Cardiac septum (tissue), 1 donor: Measurements from ENCODE around the gene LAMC3. TPM values are rescaled to one million over a fixed set of nuclear protein-coding genes. Genes with fewer than 3 reads are reported as not detected.
A peak's percentile ranks its signal among the peaks of the same experiment; 100 is the strongest.
"Not testable (repeated sequence)": the region's sequence is repeated elsewhere in the genome, so short reads cannot be mapped to it uniquely, and the experiment has no call there.

Experiments used
- DNase-seq: peaks from one replicate; pipeline ENCODE4 v3.0.0-alpha.2; 2020; ENCODE audit warnings: low spot score
- intact Hi-C: fragments of 100-400 bp; cut with DNase I; formaldehyde crosslinking; loops from one replicate; pipeline ENCODE4 v1.14.0; 2022
- total RNA-seq: library from RNA; stranded (reverse); fragmentation: NEBNext Ultra II Directional; extraction: Animal tissue kit (Norgen Biotek cat#: 25700); gene quantifications from one replicate; pipeline ENCODE4 v1.2.1, GENCODE V29; 2021
- donor health status: DM: no; HTN: no; CAD: no.

Gene LAMC3
- total RNA-seq, 1 donor from 2014 or later: 0.89 TPM

DNA sequence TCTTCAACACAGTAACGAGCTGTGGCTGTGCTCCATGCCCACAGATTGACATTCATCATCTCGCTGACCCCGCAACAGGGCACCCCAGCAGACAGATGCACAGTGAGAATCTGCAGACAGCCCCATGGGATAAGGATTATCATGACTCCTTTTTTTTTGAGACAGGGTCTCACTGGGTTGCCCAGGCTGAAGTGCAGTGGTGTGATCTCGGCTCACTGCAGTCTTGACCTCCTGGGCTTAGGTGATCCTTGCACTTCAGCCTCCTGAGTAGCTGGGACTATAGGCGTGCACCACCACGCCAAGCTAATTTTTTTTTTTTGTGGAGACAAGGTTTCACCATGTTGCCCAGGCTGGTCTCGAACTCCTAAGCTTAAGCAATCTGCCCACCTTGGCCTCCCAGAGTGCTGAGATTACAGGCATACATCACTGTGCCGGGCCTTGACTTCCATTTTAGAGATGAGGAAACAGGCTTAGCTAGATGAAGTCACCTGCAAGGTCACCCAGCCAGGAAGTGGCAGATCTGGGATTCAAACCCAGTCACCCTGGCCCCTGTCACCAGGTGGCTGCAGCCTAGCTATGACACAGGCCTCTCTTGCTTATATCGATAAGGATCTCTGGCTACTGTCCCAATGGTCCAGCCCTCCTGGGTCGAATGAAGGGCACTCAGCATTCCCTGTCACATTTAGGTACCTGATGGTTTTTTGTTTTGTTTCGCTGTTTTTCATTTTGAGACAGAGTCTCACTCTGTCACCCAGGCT lies 92.4 kb downstream of the LAMC3 start:
- no peak for DNase-seq
- intact Hi-C loops: no loop called here

DNA sequence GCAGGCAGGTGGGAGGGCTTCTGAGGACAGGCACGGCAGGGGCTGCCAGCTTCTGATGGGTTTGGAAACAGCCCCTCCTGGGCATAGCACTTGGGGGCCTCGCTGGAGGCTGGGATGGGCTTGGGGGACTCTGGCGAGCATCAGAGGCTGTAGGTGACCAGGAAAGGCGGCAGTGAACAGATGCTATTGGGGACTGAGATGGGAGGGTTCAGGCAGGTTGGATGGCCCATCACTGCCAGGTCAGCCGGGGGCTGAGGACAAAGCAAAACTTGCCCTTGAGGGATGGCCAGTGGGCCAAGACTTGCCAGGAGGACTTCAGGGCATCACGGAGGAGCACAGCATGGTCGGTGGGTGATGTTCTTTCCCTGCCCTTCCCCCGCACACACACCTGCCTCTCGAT lies 94.0 kb downstream of the LAMC3 start:
- intact Hi-C loops: no loop called here
- no peak for DNase-seq

DNA sequence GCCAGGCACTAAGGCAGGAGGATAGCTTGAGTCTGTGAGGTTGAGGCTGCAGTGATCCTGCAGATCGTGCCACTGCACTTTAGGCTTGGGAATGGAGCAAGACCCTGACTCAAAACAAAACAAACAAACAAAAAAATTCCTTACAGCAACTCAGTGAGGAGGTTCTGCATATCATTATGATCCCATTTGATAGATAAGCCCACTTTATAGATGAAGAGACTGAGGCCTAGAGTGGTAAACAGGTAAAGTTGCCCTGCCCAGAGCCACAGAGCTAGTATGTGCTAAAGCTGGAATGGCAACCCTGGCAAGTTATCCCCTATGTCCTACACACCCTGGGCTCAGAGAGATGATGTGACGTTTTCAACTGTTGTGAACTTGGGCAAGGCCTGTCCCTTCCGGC lies 94.6 kb downstream of the LAMC3 start:
- no peak for DNase-seq
- intact Hi-C loops: no loop called here

DNA sequence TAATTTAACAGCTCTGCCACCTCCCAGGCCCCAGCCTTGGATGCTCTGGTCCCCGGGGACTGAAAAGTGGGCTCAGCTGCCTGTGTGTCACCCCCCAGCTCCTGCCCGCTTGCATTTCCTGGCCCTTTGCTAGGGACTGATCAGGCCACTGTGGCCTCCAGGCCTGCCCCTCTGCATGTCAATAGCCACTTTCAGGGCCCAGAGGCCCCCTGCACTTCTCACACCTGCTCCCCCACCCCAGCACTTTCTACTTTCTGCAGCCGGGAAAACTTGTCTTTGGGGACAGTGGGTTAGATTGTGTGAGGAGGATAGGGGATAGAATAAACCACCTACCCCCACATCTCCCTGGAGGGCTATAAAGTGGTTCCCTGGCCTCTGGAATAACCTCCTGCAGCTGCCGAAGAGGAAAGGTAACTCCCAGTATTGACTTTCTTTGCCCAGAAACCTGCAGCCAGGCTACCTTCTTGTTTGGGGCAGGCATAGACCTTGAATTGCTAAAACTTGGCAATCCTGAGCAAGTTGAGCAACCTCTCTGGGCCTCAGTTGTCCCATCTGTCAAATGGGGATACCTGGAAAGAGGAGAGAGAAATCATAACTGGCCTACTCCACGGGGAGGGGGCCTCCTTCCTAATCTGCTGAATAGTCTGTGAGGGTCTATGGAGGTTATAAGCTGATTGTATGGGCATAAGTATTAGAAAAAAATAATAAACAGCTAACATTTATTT lies 95.2 kb downstream of the LAMC3 start:
- no peak for DNase-seq
- intact Hi-C loops: no loop called here

DNA sequence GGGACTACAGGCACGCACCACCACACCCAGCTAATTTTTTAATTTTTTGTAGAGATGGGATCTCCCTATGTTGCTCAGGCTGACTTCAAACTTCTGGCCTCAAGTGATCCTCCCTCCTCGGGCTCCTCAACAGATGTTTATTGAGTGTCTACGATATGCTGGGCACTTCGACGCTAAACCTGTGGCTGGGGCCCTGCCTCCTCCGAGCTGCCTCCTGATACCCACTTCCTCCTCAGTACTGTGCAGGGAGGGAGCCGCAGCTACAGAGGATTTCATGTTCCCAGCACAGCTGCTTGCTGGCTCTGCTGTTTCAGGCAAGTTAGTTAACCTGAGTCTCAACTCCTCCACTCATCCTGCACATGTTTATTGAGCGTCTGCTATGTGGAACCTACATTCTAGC lies 97.0 kb downstream of the LAMC3 start:
- intact Hi-C loops: no loop called here
- no peak for DNase-seq

DNA sequence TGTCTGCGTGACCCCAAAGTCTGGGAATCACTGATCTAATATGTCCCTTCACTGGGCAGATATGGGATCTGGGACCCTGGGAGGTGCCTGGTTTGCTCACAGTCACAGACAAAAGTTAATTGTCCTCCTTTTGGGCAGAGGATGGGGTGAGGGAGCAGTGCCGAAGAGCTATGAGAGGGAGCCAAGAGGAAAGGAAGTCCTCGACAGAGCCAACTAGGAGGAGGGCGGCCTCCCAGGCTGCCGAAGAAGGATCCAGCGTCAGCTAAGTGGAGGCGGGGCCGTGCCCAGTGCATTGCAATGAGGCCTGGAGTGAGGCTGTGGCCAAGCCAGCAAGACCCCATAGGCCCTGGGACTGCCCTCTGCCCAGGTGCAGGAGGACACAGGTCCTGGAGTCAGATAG lies 98.8 kb downstream of the LAMC3 start:
- DNase-seq: no peak
- intact Hi-C loops: no loop called here

DNA sequence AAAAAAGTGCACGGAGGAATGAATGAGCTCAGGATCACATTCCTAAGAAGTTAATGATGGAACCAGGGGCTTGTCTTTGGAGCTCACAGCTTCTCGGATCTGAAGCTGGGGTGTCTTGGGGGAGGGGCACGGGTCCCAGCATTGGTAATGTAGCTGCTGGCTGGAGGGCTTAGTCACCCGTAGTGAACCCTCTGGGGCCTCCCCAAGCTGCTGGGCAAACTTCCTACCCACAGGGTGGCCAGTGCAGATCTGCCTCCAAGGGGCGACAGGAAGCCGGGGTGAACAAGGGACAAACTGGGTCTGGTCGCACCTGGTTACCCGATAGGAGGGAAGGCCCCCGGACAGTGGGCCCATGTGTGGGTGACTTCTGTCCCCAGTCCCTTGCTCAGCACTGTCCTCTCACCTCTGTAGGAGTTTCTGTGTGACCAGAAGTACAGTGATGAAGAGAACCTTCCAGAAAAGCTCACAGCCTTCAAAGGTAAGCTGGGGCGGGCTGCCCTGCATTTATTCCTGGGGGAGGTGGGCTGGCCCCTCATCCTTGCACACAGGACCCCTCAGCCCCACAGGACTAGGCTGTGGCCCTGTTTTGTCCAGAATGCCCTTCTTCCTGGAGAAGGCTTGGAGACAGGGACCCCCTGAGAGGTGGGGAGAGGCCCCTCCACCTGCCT lies 102.3 kb downstream of the LAMC3 start:
- DNase-seq: no peak
- intact Hi-C loops: no loop called here

DNA sequence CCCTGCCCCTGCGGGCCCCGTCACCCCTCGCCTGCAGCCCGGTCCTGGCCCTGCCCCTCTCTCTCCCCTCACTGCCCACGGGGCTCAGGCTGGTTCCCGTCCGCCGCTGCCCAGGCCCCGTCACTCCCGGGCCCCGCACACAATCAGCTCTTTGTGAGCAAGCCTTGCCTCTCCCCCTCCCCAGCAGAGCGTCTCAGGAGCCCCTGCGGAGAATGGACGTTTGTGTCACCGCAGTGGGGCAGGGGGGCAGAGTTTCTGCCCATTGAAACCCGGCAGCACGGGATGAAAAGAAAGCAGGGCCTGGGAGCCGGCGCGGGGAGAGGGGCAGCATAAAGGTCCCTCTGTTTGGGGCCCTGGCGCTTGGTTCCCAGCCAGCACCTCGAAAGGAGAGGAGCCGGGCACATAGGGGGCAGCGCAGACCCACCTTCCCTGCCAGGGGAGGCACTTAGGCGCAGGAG lies 102.9 kb downstream of the LAMC3 start:
- intact Hi-C loops: no loop called here
- DNase-seq: peak; percentile 67

DNA sequence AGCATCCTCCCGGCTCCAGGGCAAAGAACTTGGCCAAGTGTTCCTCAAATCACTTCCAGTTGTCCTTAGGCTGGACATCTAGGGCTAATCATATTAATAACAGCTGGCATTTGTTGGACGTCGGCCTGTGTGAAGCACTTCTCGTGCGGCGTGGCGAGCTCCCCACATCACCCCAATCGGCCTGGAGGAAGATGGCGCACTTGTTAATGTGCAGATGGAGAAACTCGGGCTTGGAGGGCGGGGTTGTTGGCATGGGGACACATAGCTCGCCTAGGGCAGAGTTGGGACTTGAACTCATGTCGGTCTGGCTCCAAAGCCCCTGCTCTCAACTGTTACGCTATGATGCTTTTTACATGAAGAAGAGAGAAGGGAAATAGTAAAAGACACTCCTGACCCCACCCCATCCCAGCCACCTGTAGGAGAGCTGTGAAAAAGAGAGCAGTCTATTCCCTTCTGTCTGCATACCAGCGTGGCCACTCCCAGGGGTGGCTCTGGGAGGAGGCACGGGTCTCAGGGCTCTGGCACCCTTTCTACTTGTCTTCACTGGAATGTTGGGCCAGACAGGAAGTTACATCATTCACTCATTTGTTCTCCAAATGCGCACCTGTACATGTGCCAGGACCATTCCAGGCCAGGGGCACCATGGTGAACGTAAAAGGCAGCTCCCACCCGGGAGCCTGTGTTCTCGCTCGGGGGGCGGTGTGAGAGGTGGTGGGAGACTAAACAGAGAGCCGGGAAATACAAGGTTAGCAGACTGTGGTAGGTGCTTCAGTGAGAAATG lies 103.6 kb downstream of the LAMC3 start:
- intact Hi-C loops: no loop called here
- DNase-seq: peak; percentile 35

DNA sequence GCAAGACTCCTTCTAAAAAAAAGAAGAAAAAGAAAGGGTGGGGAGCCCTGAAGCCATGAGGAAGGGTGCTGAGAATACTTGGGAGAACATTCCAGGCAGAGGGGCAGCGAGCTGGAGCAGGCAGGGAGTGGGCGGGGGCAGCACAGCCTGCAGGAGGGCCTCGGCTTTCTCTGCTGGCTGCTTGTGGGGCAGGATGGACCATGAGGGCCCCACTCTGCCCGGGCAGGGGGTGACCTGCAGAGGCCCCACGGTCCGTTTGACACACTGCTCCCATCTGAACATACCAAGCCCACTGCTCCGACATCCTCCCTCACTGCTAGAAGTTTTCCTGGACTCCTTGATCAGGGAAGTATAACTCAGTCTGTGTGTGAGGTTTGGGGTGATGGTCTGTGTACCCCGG lies 104.7 kb downstream of the LAMC3 start:
- peak; percentile 35 for DNase-seq
- intact Hi-C loops: no loop called here

DNA sequence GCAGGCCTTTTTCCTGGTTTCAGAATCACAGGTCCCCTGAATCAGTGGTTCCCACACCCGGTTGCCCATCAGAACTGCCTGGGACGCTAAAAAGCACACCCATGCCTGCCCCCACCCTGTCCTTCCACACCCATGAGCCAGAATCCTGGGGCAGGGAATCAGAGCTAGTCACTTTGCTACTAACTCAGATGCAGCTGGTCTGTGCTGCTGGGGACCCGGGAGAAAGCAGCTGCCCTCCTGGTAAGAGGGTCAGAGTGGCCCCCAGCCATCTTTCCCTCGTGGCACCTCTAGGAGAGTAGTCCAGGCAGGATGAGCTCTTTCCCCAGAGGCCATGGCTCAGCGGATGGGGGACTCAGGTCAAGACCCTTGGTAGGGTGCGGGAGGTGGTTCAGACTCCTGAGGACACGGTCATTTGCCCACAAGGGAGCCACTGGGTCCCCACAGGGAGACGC lies 105.1 kb downstream of the LAMC3 start:
- intact Hi-C loops: no loop called here

DNA sequence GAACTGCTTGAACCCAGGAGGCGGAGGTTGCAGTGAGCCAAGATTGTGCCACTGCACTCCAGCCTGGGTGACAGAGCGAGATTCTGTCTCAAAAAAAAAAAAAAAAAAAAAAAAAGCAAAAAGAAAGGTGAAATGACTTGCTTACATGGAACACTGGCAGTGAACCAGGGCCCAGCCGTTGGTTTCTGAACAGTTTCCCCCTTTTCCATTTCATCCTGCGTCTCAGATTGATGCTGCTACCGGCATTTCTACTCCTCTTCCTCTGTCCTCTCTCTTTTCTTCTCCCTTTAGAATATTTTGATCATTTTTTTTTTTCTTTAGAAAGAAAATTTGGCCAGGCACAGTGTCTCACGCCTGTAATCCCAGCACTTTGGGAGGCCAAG lies 106.4 kb downstream of the LAMC3 start:
- intact Hi-C loops, DNase-seq: not testable (repeated sequence)

More for the DNA sequence above, 105.1 kb downstream of the LAMC3 start:
- DNase-seq: peak; percentile 47

DNA sequence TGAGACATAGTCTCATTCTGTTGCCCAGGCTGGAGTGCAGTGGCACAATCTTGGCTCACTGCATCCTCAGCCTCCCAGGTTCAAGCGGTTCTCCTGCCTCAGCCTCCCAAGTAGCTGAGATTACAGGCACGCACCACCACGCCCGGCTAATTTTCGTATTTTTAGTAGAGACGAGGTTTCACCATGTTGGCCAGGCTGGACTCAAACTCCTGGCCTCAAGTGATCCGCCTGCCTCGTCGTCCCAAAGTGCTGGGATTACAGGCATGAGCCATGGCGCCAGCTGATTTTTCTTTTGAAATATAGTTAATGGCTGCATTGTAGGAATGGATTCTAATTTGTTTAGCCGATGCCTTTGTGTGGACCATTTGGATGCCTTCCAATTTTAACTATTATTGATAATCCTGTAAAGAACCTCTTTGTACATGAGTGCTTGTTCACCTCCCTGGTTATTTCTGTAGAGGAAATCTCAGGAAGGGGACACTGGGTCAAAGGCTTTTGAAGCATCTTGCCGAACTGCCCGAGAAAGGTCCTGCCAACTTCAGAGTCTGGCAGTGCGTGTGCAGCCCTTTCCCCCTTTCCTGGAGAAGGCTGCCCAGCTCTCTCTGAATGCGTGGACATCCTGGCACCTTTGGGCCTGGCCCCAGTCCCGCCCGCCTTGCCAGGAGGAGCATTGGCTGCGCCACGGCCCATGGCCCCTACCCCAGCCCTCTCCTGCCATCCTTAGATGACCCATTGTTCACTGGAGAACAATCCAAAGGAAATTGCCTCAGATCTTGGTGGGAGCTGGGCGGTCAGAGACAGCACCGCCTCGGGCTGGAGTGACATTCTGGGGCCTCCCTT lies 107.5 kb downstream of the LAMC3 start:
- DNase-seq: peak; percentile 75
- intact Hi-C loops: no loop called here

DNA sequence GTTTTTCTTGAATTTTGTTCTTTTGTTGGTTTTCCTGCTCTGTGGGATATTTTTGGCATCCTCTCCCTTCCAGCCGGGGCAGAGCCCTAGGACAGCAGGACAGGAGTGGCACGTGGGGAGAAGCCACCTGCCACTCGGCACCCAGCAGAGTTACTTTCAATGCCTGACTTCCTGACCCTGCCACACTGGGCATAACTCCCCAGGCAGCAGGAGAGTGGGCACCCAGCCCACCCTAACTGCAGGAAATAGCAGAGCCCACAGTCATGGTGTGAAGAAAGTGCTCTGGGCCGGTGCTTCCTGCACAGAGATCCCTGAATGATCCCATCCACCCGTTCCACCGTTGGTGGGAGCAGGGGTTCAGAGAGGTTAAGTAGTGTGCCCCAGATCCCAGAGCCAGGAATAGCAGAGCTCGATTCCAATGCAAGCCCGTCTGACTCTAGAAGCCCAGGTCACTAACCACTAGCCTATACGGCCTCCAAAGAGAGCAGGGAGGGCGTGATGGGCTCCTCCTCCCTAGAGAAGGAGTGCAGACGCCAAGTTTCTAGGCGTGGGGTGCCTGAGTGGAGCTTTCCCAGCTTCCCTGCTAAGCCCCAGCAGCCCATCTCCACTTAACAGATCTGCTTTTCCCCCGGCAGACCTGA lies 108.3 kb downstream of the LAMC3 start:
- DNase-seq: peak; percentile 71
- intact Hi-C loops: no loop called here

DNA sequence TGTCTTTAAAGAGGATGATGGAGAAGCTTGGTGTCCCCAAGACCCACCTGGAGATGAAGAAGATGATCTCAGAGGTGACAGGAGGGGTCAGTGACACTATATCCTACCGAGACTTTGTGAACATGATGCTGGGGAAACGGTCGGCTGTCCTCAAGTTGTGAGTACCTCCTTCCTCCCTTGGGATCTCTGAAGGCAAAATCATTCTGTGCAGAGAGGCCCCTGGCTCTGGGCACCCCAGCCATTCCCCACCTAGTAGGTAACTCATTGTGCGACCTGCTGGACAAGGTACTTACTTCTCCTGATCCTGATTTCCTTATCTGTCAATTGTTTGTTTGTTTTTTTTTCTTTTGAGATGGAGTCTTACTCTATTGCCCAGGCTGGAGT lies 108.8 kb downstream of the LAMC3 start:
- intact Hi-C loops: no loop called here
- peak; percentile 47 for DNase-seq

DNA sequence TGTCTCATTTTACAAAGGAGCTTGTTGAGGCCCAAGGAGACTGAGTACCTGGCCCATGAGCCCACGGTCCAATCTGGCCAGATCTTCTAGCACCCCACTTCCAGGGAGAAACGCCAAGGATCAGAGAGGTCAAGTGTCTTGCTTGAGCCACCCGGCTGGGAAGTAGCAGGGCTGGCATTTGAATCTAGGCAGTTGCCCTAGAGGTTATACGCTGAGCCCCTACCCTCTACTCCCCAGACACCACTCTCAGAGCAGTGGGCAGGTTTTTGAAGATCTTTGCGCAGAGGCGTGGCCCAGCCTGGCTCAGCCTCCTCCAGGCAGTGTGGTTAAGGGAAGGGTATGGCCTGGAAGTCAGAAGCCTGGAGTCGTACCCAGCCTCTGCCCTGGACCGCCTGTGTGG lies 110.6 kb downstream of the LAMC3 start:
- peak; percentile 55 for DNase-seq

DNA sequence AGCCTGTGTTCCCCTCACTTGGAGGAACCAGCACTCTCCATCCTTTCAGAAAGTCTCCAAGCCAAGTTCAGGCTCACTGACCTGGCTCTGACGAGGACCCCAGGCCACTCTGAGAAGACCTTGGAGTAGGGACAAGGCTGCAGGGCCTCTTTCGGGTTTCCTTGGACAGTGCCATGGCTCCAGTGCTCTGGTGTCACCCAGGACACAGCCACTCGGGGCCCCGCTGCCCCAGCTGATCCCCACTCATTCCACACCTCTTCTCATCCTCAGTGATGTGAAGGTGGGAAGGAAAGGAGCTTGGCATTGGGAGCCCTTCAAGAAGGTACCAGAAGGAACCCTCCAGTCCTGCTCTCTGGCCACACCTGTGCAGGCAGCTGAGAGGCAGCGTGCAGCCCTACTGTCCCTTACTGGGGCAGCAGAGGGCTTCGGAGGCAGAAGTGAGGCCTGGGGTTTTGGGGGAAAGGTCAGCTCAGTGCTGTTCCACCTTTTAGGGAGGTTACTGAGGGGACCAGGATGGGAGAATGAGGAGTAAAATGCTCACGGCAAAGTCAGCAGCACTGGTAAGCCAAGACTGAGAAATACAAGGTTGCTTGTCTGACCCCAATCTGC lies 111.8 kb downstream of the LAMC3 start:
- intact Hi-C loops: no loop called here
- DNase-seq: peak; percentile 55

More for the DNA sequence above, 110.6 kb downstream of the LAMC3 start:
- intact Hi-C loops: no loop called here

DNA sequence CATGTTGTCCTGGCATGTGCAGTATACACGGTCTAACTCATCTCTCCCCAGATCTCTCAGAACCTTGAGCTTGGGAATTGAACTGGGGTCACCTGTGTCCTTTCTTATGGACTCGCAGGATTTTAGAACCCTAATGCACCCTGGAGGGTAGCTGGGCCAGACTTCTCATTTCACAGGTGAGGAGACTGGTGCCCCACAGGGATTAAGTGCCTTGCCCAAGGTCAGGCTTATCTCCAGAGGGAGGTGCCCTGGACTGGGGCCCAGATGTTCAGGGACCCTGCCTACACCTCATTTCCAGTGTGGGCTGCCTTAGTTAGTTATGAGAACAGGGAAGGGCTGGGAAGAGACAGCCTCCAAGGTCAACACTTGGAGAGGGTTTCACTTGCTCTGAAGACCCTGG lies 112.4 kb downstream of the LAMC3 start:
- DNase-seq: no peak
- intact Hi-C loops: no loop called here
